Retinal pigment epithelial cell (primary cell): Measurements from ENCODE around the gene UGT2B17.

Experiments used
- DNase-seq: peaks from one replicate; pipeline ENCODE4 v3.0.0-alpha.2; 2010; ENCODE audit warnings: low read depth
- H3K4me3 ChIP-seq: 2 replicates; pipeline ENCODE4 v1.5.1; 2011; ENCODE audit warnings: mild to moderate bottlenecking, low read length, control low read depth, moderate library complexity
- TF ChIP-seq, protein P1 (sequence below): conservative IDR thresholded peaks from 2 replicates; pipeline ENCODE4 v1.5.1; 2011; ENCODE audit warnings: low read depth, low read length, control low read depth, inconsistent platforms

The UGT2B17 gene

DNA sequence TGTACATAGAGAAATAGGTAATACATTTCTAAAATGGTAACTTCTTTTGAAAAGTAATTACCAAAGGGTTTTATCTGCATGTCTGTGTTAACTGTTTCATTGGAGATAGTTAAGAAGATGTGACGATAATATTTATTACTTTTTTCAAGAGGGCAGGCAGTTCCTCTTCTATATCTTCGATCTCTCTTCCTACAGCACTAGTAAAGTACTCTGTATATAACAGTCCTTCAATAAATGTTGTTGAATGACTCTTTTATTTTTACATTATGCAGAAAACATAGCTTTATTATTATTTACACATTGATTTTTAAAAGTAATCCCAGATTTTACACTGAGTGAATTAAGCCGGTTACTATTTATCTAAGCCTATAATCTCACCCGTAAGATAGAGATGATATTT, 77.1 kb downstream of the UGT2B17 start:
- DNase-seq = no peak
- no peak overlapping the region for H3K4me3 ChIP-seq
- TF ChIP-seq, protein P1, sequence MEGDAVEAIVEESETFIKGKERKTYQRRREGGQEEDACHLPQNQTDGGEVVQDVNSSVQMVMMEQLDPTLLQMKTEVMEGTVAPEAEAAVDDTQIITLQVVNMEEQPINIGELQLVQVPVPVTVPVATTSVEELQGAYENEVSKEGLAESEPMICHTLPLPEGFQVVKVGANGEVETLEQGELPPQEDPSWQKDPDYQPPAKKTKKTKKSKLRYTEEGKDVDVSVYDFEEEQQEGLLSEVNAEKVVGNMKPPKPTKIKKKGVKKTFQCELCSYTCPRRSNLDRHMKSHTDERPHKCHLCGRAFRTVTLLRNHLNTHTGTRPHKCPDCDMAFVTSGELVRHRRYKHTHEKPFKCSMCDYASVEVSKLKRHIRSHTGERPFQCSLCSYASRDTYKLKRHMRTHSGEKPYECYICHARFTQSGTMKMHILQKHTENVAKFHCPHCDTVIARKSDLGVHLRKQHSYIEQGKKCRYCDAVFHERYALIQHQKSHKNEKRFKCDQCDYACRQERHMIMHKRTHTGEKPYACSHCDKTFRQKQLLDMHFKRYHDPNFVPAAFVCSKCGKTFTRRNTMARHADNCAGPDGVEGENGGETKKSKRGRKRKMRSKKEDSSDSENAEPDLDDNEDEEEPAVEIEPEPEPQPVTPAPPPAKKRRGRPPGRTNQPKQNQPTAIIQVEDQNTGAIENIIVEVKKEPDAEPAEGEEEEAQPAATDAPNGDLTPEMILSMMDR = no peak

DNA sequence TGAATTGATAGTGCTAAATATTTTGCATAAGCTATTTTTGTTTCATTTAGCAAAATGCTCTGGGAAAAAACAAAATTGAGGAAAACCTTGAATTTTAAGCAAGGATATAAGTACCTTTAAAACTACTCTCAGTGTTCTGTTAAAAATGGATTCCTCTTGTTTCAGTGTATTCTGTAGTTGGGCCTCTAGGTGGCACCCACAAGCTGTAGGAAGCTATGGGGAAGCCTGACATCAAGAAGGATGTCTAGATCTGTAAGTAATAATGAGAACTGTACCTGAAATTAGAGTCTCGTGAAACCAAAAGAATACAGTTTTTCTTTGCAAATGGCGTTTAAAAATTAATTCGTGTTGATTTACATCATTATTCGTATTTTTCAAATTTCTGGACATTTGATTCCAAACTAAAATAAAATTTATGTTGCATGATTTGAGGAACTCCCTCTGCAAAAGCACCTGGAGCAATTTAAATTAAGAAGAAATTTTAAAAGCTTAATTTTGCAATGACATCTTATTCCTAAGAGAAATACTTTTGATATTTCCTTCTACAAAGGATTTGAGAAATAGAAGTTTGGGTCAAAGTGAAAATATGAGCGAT, 77.6 kb downstream of the UGT2B17 start:
- DNase-seq = peak; percentile 30
- TF ChIP-seq, protein P1 = peak; percentile 89
- H3K4me3 ChIP-seq = no peak overlapping the region

DNA sequence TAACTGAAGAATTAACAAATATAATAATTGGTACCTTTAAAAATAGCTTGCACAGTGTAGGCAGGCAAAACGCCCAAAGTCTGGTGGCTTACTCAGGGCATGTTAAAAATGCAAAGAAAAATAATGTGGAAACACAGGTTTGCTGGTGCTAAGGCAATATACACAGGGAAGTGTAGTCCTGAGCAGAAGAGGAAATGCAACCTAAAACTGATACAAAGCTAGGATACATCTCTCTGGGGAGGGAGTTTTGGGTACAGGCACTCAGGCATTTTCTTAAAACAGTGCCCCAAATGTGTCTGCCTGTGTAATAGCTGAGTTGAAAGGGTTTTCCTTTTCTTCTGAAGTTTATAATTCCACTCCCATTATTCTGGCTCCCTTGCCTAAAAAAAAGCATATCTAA, 81.4 kb downstream of the UGT2B17 start:
- no peak for DNase-seq
- no peak overlapping the region for H3K4me3 ChIP-seq
- TF ChIP-seq, protein P1 = no peak

DNA sequence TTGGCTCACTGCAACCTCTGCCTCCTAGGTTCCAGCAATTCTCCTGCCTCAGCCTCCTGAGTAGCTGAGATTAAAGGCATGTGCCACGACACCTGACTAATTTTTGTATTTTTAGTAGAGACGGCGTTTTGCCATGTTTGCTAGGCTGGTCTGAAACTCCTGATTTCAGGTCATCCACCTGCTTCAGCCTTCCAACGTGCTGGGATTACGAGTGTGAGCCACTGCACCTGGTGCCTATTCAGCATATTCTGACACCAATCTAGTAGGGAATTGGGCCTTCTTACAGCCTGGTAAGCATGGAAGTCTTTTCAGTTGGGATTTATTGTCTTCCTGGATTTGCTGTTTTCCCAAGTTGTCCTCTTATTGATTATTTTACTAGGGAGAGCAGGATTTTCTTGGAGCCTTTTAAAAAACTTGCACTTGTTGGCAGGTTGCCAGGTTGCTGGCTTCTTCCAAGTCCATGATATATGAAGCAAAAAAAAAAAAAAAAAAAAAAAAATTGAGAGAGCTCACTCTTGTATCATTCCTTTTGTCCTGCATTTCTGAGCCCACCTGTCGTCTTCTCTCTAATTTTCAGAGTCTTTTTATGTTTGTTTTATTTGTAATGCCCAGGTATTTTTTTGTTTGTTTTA, 85.2 kb downstream of the UGT2B17 start:
- no peak overlapping the region for H3K4me3 ChIP-seq
- no peak for DNase-seq
- TF ChIP-seq, protein P1 = no peak

DNA sequence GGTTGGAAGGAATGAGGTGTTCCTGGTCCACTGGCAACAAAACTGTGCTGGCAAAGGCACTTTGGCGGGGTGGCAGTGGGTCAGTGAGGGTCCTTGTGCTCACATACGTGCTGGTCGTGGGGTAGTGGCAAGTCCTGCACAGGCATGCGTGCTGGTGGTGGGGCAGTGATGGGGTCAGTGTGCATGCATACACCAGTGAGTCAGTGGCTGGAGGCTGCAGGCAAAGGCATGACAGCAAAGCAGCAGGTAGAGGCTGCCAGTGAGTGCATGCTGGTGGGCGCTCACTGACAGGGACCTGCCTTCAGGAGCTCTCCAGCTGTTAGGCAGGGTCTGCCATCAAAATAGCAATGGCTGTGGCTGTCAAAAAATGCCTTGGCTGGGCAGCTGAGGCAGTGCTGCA, 86.8 kb downstream of the UGT2B17 start:
- TF ChIP-seq, protein P1 = no peak
- no peak for DNase-seq
- no peak overlapping the region for H3K4me3 ChIP-seq
